CD1c-positive myeloid dendritic cell (primary cell): Measurements from ENCODE around the gene ARRB1.
"Not testable (repeated sequence)": the region's sequence is repeated elsewhere in the genome, so short reads cannot be mapped to it uniquely, and the experiment has no call there.

ENCODE experiments used
- DNase-seq: peaks from one replicate; pipeline ENCODE4 v3.0.0-alpha.2; 2016; ENCODE audit errors: extremely low spot score

ARRB1 gene

GRCh38 chr11:75324189-75324588 is 27.3 kb downstream of the ARRB1 start:
- DNase-seq = no peak

- DNase-seq = no peak
Measured at GRCh38 chr11:75323609-75324008, 27.9 kb downstream of the ARRB1 start.

GRCh38 chr11:75320643-75321042 is 30.8 kb downstream of the ARRB1 start:
- no peak for DNase-seq

- no peak for DNase-seq
Measured at GRCh38 chr11:75320046-75320618, 31.3 kb downstream of the ARRB1 start.

DNA sequence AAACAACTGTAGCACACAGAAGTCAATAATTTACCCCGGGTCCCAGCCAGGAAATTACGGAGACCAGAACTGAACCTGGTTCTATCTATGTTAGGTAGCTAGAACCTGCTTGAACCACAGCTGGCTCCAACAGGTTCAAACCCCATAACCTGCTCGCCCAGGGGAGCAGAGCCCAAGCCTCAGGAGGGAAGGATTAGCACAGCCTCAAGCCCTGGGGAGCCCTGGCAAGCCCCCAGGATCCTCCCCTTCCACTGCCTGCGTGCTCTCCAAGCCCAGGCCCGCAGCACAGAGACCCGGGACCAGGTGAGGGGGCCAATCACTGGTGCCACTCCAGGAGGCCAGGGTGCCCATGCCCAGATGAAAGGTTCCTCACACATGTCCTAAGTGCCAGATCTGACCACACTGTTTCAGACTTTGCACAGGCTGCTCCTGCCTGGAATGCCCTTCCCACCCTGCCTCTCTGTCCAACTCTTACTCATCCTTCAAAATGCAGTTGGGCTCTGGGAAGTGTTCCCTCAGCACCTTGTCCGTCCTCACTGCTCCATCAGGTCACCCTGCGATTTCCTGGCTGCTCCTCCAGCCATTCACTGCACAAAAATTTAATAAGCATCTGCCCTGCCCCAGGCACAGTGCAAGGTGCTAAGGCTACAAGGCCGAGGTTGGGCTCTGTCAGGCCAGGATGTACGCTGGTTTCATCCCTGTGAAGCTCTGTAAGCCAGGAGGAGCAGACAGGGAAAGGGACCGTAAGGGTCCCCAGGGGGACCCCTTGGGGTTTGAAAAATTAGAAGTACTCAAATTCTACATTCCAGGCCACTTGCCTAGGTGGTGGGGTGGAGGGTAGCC is 32.2 kb downstream of the ARRB1 start:
- no peak for DNase-seq

- DNase-seq = no peak
Measured at GRCh38 chr11:75317446-75318122, 33.9 kb downstream of the ARRB1 start.

GRCh38 chr11:75315439-75315805 is 36.0 kb downstream of the ARRB1 start:
- no peak for DNase-seq

DNA sequence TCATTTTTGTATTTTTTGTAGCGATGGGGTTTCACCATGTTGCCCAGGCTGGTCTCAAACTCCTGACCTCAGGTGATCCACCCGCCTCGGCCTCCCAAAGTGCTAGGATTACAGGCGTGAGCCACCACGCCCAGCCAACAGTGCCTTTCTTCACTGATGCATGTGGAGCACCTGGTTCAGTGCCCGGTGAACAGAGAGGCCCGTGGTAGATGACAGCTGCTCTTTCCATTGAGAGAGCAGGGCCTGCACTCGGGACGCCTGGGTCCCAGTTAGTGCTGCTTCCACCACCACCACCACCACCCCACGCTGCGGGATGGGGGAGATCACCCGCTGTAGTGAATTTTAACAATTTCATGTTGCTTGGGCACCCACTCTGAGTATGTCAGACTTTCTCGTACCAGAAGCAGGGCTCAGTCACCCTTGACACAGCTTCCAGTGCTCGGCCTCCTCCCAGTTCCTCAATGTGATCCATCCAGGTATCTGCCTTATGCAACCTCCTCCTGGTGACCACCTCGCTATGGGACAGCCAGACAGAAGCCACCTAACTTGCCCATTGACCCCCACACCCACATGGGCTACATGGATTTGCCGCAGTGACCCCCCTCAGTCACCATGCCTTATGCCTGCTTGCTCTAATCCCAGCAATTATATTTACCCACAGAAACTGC is 36.6 kb downstream of the ARRB1 start:
- no peak for DNase-seq

GRCh38 chr11:75313513-75314272 is 37.8 kb downstream of the ARRB1 start:
- DNase-seq = no peak

DNA sequence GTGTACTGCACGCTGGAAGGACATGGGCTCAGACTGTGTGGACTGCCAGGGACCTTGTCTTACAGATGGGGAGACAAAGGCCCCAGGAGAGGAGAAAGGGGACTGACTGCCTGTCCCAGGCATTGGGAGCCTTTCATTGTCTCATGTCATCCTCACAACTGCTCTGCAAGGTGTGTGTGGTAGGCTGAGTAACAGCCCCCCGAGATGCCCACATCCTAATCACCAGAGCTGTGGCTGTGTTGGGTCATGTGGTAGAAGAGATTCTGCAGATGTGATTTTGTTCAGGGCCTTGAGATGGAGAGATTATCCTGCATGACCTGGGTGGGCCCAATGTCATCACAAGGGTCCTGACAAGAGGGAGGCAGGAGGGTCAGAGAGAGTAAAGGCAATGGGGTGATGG is 39.1 kb downstream of the ARRB1 start:
- DNase-seq = no peak

GRCh38 chr11:75311858-75312288 is 39.6 kb downstream of the ARRB1 start:
- DNase-seq = no peak

DNA sequence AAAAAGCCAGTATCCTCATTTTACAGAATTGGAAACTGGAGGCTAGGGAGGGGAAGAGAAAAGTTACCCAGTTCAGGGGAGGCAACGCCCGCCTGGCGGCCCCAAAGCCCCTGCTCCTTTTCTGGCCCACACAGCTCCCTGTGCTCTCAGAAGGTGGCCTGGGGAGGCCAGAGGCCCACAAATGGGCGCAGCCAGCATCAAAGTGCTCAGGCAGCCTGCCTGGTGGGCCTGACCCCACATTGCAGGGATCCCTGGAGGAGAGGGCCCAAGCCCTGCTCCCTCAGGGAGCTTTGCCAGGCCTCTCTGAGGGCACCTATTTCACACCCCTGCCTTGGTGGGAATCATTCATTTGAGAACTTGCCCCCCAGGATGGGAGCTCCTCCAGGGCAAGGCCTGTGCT is 42.5 kb downstream of the ARRB1 start:
- DNase-seq = no peak

- no peak for DNase-seq
Measured at GRCh38 chr11:75308116-75308515, 43.3 kb downstream of the ARRB1 start.

DNA sequence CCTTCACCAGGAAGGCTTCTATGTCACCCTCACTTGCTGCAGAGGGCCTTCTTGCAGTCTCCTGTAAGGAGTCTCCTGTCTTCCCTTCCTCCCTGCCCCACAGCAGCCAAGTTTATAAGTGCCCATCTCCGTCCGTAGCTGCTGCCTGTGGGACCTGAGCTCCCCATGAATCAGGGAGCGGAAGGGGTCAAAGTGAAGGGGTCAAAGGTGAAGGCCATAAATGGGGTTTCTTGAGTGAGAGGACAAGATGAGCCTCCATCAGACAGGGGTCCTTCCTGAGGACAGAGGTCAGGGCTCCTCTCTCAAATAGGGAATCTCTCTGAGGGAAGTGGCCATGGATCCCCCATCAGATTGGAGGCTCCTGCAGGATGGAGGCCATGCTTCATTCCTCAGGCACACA is 44.4 kb downstream of the ARRB1 start:
- DNase-seq = no peak

DNA sequence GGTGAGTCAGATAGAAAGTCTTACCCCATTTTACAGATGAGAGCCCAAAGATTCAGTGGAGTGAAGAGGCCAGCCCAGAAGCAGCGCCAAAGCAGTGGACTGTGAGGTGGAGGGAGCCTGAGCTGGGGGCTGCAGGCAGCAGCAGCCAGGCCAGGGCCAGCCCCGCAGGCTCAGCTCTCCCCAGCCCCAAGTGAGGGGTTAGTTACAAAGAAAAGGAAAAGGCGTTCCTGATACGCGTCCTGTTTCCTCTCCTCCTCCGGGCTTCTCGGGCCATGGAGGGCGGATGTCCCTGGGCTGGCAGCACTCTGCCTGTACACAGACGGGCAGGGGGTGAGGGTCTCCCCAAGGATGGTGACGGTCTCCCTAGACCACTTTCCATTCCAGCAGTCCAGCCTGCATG is 44.9 kb downstream of the ARRB1 start:
- no peak for DNase-seq

DNA sequence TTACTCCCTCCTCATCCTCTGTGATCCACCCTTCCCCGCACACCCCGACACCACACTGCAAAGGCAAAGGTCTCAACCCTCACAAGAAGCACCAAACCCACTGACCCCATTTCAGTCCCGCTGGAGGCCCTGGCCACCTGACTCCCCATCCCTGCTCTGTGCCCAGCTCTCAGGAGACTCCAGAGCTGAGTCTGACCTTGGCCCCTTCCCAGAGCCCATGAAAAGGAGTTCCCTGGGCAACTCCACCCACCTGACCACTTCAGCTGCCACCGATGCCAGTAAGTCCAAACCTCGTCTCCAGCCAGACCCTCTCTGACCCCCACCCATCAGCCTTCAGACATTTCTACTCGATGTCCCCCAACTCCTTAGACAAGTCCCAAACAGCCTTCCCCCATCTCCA is 45.5 kb downstream of the ARRB1 start:
- DNase-seq = no peak

DNA sequence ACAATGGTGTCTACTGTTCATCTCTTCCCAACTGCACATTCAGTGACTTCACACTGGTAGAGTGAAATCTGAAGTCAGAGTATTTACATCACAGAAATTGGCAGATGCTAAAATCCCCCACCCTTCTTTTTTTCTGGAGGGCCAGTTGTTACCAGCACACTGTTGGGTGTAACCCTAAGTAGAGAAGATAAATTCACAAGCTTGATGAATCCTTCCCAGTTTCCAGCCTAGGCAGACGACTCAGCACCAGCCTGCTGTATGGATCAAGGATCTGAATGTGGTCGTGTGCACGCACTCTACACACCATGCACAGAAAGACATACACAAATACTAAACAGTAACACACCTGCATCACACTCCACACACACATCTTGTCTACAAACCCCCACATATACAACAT is 46.0 kb downstream of the ARRB1 start:
- DNase-seq = no peak

DNA sequence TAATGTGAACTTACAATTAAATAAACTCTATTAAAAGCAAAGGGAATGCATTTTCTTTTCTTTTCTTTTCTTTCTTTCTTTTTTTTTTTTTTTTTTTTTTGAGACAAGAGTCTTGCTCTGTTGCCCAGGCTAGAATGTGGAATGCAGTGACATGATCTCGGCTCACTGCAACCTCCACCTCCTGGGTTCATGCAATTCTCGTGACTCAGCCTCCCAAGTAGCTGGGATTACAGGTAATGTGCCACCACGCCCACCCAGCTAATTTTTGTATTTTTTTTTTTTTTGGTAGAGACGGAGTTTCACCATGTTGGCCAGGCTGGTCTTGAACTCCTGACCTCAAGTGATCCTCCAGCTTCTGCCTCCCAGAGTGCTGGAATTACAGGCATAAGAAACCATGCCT is 46.5 kb downstream of the ARRB1 start:
- not testable (repeated sequence) for DNase-seq

DNA sequence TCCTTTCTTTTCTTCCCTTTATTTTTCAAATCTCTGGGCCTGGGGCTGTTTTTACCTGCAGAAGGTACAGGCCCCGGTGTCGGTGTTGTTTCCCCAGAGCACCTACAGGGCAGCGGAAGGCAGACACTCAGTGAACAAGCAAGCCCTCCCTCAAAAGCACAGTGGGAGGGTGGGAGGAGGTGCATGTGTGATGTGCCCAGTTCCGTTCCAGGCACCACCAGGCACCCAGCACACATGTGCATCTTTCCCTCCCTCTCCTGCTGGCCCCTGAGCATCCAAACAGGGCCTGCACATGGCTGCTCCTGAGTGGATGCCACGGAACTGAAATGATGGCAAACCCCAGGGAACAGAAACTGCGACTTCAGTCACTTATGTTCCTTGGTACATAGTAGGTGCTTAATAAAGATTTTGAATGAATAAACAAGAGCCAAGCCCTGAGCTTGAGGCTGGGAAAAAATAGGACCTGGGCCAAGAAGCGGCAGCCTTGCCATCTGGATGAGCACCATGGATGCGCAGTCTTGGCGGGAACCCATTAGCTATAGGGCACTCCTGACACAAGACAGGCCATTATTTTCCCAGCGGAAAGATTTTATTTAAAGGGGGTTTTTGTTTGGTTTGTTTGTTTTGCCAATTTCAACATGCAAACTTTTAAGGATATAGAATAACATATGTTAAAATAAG is 47.8 kb downstream of the ARRB1 start:
- DNase-seq = no peak

GRCh38 chr11:75302371-75302770 is 49.1 kb downstream of the ARRB1 start:
- no peak for DNase-seq
